Measurements from ENCODE around the gene DTNBP1.

The DTNBP1 gene

DNA sequence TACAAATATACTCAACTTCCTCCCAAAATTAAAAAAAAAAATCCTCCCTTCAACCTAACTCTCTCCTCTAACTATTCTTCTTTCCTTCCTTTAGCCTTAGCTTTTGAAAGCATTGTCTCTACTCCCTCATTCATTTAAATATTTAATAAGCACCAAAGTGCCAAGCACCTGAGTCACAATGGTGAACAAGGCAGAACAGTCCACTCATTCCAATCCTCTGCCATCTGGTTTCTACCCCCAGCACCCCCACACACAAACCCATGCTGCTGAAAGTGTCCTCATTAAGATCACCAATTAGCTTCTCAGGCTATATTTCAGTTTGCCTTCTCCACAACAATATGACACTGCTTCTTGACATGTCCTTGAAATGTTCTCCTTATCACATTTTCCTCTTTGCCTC lies 76.3 kb downstream of the DTNBP1 start:
- no peak for DNase-seq (ENCODE audit: low spot score)
- TF ChIP-seq, protein P1, sequence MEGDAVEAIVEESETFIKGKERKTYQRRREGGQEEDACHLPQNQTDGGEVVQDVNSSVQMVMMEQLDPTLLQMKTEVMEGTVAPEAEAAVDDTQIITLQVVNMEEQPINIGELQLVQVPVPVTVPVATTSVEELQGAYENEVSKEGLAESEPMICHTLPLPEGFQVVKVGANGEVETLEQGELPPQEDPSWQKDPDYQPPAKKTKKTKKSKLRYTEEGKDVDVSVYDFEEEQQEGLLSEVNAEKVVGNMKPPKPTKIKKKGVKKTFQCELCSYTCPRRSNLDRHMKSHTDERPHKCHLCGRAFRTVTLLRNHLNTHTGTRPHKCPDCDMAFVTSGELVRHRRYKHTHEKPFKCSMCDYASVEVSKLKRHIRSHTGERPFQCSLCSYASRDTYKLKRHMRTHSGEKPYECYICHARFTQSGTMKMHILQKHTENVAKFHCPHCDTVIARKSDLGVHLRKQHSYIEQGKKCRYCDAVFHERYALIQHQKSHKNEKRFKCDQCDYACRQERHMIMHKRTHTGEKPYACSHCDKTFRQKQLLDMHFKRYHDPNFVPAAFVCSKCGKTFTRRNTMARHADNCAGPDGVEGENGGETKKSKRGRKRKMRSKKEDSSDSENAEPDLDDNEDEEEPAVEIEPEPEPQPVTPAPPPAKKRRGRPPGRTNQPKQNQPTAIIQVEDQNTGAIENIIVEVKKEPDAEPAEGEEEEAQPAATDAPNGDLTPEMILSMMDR (IDR thresholded peaks at IDR 0.05; ENCODE audit: extremely low read depth, insufficient read depth, missing control alignments): no peak
- in situ Hi-C loops (cut with MboI; ENCODE audit: low pct_unique_long_range_greater_than_20kb, low sequenced_read_pairs, unreplicated experiment): no loop called here

DNA sequence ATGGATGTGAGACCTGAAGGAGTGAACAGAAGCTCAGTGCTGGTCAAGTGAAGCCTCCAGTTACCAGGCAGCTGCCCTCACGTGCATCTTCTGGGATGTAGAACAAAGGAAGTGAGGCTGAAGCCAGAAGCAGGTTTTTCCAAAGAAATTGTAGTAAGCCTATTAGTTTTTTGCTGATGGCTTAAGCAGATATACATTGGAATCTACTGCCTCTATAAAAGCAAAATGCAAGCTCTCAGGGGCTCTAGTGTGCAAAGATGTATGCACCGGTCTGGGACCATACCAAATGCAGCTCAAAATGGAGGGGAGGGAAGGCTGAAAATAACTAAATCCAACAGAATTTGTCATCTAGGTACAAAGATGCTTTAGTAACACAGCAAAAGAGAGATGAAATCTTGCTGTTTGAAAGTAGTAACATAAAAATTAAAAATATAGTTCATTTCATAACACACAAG lies 77.0 kb downstream of the DTNBP1 start:
- TF ChIP-seq, protein P1 (IDR thresholded peaks at IDR 0.05; ENCODE audit: extremely low read depth, insufficient read depth, missing control alignments): no peak
- no peak for DNase-seq (ENCODE audit: low spot score)
- in situ Hi-C loops (cut with MboI; ENCODE audit: low pct_unique_long_range_greater_than_20kb, low sequenced_read_pairs, unreplicated experiment): no loop called here

DNA sequence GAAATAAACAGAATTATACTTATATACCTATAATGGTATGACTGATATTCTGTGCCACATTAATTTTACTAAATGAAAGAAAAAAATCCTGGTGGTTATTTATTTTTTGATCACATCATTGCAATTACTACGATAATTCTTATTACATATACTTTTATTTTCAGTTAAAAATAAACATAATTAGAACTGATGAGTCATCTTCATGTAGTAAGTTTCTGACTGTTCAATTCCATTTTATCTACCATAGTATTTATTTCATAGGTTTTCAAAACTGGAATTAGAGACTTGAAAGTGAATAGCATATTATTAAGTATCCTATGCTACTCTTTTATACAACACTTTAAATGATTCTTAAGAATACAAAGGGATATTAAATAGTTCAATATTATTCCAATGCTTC lies 80.3 kb downstream of the DTNBP1 start:
- DNase-seq (ENCODE audit: low spot score): no peak
- in situ Hi-C loops (cut with MboI; ENCODE audit: low pct_unique_long_range_greater_than_20kb, low sequenced_read_pairs, unreplicated experiment): no loop called here
- TF ChIP-seq, protein P1 (IDR thresholded peaks at IDR 0.05; ENCODE audit: extremely low read depth, insufficient read depth, missing control alignments): no peak

DNA sequence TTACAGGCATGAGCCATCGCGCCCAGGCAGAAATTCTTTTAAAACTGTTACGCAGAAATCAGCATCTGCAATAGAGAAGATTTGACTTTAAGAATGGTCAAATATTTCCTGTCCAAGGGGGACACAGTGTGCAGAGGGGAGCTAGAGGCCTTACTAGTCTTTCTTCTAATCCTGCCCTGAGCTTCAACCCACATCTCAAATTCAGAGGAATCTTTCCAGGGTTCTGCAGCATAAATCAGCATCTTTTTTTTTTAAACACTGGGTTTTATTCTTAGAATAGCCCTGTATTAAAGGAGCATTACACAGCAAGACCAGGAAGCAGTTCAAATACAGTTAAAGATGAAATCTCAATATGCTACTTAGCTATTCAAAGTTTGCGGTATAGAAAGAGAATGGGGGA lies 81.1 kb downstream of the DTNBP1 start:
- no peak for DNase-seq (ENCODE audit: low spot score)
- TF ChIP-seq, protein P1 (IDR thresholded peaks at IDR 0.05; ENCODE audit: extremely low read depth, insufficient read depth, missing control alignments): no peak
- in situ Hi-C loops (cut with MboI; ENCODE audit: low pct_unique_long_range_greater_than_20kb, low sequenced_read_pairs, unreplicated experiment): no loop called here

DNA sequence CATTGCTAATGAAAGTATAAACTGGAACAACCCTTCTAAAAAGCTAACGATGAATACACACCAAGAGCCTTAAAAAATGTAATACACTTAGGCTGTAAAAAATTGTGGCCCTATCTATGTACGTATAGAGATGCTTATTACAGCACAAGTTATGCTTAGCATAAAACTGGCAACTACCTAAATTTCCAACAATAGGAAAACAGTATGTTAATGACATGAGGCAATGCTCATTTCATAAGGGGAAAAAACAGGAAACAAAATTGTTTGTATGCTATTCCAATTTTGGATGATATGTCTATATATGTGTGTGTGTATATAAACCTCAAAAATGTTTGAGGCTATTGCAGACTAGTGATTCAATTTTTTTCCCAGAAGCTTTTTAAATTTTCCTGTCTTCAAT lies 82.5 kb downstream of the DTNBP1 start:
- no peak for DNase-seq (ENCODE audit: low spot score)
- in situ Hi-C loops (cut with MboI; ENCODE audit: low pct_unique_long_range_greater_than_20kb, low sequenced_read_pairs, unreplicated experiment): no loop called here
- TF ChIP-seq, protein P1 (IDR thresholded peaks at IDR 0.05; ENCODE audit: extremely low read depth, insufficient read depth, missing control alignments): no peak

DNA sequence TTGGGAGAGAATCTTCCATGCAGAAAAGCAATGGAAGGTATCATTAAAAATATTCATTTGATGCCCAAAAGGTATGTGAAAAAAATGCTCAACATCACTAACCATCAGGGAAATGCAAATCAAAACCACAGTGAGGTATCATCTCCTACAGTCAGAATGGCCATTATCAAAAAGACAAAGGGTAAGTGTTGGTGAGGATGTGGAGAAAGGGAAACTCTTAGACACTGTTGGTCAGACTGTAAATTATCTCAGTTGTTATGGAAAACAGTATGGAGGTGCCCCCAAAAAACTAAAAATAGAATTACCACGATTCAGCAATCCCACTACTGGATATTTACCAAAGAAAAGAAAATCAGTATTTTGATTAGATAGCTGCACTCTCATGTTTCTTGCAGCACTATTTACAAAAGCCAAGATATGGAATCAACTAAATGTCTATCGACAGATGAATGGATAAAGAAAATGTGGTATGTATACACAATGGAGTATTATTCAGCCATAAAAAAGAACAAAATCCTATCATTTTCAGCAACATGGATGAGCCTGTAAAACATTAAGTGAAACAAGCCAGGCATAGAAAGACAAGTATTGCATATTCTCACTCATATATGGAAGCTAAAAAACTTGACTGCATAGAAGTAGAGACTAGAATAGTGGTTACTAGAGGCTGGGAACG lies 84.0 kb downstream of the DTNBP1 start:
- TF ChIP-seq, protein P1 (IDR thresholded peaks at IDR 0.05; ENCODE audit: extremely low read depth, insufficient read depth, missing control alignments): no peak
- in situ Hi-C loops (cut with MboI; ENCODE audit: low pct_unique_long_range_greater_than_20kb, low sequenced_read_pairs, unreplicated experiment): no loop called here
- DNase-seq (ENCODE audit: low spot score): no peak

Measured in GM13977 (cell line).